DND-41 (cell line): ENCODE measurements around the gene PHKG2.

Experiments used
- ATAC-seq: fragments of 200-7000 bp; cut with Tn5 transposase; 3 replicates; pipeline ENCODE4 v1.9.1; 2021; ENCODE audit warnings: low read depth; ENCODE audit not compliant: insufficient read depth
- DNase-seq: peaks from one replicate; pipeline ENCODE4 v3.0.0-alpha.2; 2020
- H2AFZ ChIP-seq: 2 replicates; pipeline ENCODE4 v1.6.0; 2012; ENCODE audit warnings: low read depth, low read length
- H3K27ac ChIP-seq: 2 replicates; pipeline ENCODE4 v1.5.1; 2012; ENCODE audit warnings: low read length, inconsistent platforms
- H3K27me3 ChIP-seq: fragments of 200-600 bp; sonication (generic); 2 replicates; pipeline ENCODE4 v1.6.0; 2012; ENCODE audit warnings: low read length, mild to moderate bottlenecking, inconsistent platforms; ENCODE audit not compliant: insufficient read depth, poor library complexity
- H3K36me3 ChIP-seq: 2 replicates; pipeline ENCODE4 v1.5.1; 2012; ENCODE audit warnings: low read length, inconsistent platforms; ENCODE audit not compliant: insufficient read depth
- H3K4me1 ChIP-seq: 2 replicates; pipeline ENCODE4 v1.5.1; 2012; ENCODE audit warnings: mild to moderate bottlenecking, low read length; ENCODE audit not compliant: insufficient read depth
- H3K4me2 ChIP-seq: 2 replicates; pipeline ENCODE4 v1.6.0; 2012; ENCODE audit warnings: mild to moderate bottlenecking, moderate library complexity, low read length, inconsistent platforms; ENCODE audit not compliant: insufficient read depth
- H3K4me3 ChIP-seq, 2 experiments: fragments of 200-600 bp in 1 of 2; shearing (Covaris generic) in 1 of 2; 2 replicates each; pipeline ENCODE4 v1.5.1; 2012 to 2016; ENCODE audit warnings: inconsistent platforms in 2 of 2, low read length in 2 of 2, mild to moderate bottlenecking in 2 of 2, low read depth in 1 of 2, moderate library complexity in 1 of 2
- H3K79me2 ChIP-seq: 2 replicates; pipeline ENCODE4 v1.6.0; 2012; ENCODE audit warnings: low read length, inconsistent platforms; ENCODE audit not compliant: insufficient read depth
- H3K9ac ChIP-seq: 2 replicates; pipeline ENCODE4 v1.6.0; 2012; ENCODE audit warnings: low read depth, mild to moderate bottlenecking, inconsistent platforms, low read length, moderate library complexity
- H3K9me3 ChIP-seq: 2 replicates; pipeline ENCODE4 v1.5.1; 2012; ENCODE audit warnings: low read length, moderate library complexity, mild to moderate bottlenecking, inconsistent platforms; ENCODE audit not compliant: insufficient read depth, severe bottlenecking
- H4K20me1 ChIP-seq: 2 replicates; pipeline ENCODE4 v1.6.0; 2012; ENCODE audit warnings: low read length; ENCODE audit not compliant: insufficient read depth
- CTCF ChIP-seq: IDR thresholded peaks from 2 replicates; pipeline ENCODE4 v1.5.1; 2012; ENCODE audit warnings: borderline replicate concordance, low read length, moderate library complexity, mild to moderate bottlenecking; ENCODE audit not compliant: poor library complexity, severe bottlenecking; ENCODE audit errors: extremely low read depth
- EZH2 ChIP-seq: IDR thresholded peaks from 3 replicates; pipeline ENCODE4 v1.6.1; 2012; ENCODE audit warnings: borderline replicate concordance, low read depth, mild to moderate bottlenecking, moderate library complexity, low read length, inconsistent platforms; ENCODE audit not compliant: severe bottlenecking

The PHKG2 gene

GRCh38 chr16:30797670-30798309, 49.6 kb downstream of the PHKG2 start:
- no peak overlapping the region for H3K9ac ChIP-seq
- no peak for DNase-seq
- H3K4me1 ChIP-seq: no peaks in the 10 kb centered on the region
- H3K36me3 ChIP-seq: no peaks in the 10 kb centered on the region
- TF ChIP-seq EZH2: no peak
- peak; percentile 42 for TF ChIP-seq CTCF
- ATAC-seq: peak; percentile 66; the same call in 1 of the 3 replicates
- H3K4me2 ChIP-seq: no peak overlapping the region
- no peak overlapping the region for H2AFZ ChIP-seq
- H3K27ac ChIP-seq: no peak overlapping the region
- H3K9me3 ChIP-seq: no peaks in the 10 kb centered on the region
- H3K4me3 ChIP-seq: no peak overlapping the region
- no peaks in the 10 kb centered on the region for H4K20me1 ChIP-seq
- no peaks in the 10 kb centered on the region for H3K79me2 ChIP-seq
- no peaks in the 10 kb centered on the region for H3K27me3 ChIP-seq
